ENCODE data around the gene PLD3. TPM values are rescaled to one million over a fixed set of nuclear protein-coding genes. Genes with fewer than 3 reads are reported as not detected.
A peak's percentile ranks its signal among the peaks of the same experiment; 100 is the strongest.
"Not testable (repeated sequence)": the region's sequence is repeated elsewhere in the genome, so short reads cannot be mapped to it uniquely, and the experiment has no call there.

The PLD3 gene
- total RNA-seq, 3 donors from 2014 or later = 28.6 to 38.6 (median 33.4) TPM

DNA sequence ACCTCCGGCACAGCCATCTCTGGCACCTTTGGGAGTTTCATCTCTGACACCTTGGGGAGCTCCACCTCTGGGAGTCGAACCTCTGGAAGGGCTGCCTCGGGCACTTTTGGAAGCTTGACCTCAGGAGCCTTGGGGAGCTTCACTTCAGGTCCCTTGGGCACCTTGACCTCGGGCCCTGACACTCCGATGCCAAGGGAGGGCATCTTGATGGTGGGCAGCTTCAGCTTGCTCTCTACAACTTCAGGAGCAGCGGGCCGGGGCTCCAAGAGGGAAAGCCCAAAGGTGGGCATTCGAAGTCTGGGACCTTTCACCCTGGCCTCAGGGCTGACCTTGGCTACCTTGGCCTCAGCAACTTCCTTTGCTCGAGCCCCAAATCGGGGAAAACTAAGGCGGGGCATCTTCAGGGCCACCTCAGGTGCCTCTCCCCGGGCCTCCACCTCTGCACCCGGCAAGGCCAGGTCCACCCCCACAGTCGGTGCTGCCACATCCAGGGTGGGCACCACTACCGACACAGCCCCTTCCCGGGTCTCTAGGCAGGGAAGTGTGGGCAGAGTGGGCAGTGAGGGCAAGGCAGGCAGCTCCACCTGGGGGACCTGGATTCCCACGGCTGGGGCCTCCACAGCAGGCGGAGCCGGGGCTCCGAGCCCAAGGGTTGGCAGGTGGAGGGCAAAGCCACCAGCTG is 48.5 kb downstream of the PLD3 start:
- Mint-ChIP-seq H3K4me3 (no peak overlapping the region), H3K36me3 (ENCODE audit: insufficient read depth) (no peaks in the 10 kb centered on the region), H3K27me3 (ENCODE audit: low read depth) (no peaks in the 10 kb centered on the region), H3K9me3 (no peaks in the 10 kb centered on the region), H3K4me1 (ENCODE audit: low read depth) (peaks cover 5% of the 10 kb centered on the region)
- DNase-seq (no peak), ATAC-seq (no peak)

GRCh38 chr19:40397568-40397906 is 49.0 kb downstream of the PLD3 start:
- Mint-ChIP-seq H3K9me3 (no peaks in the 10 kb centered on the region), H3K36me3 (ENCODE audit: insufficient read depth) (no peaks in the 10 kb centered on the region), H3K4me1 (ENCODE audit: low read depth) (peaks cover 5% of the 10 kb centered on the region), H3K27me3 (ENCODE audit: low read depth) (no peaks in the 10 kb centered on the region), H3K4me3 (no peak overlapping the region)
- ATAC-seq = no peak
- no peak for DNase-seq

DNA sequence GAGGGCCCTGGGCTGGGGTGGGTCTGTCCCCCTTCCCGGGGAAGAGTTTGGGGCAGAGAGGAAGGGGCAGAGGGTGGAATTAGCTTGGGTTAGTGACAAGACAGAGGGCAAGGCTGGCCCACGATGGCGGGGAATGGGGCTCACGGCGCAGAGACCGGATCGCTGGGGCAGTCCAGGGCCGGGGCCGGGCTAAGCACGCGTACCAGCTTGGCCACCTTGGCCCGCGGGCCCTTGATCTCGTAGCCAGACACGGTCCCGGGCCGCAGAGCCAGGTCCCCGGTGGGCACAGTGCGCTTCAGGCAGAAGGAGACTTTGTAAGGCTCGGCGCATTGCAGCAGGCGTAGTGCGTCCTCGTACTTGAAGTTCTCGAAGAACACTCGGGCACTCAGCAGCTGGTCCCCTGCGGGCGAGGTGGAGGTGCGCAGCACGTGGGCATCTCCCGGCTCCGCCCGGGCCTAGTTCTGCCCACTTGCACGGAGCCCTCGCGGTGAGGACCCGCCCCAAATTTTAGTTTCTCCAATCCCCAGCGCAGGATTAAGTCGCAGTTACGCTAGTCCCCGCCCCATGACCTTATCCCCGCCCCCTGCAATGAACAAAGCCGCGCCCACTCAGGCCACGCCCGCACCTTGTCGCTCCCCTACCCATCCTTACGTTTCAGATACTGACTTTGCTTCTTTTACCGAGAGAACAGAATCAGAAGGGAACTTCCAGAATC is 50.1 kb downstream of the PLD3 start:
- no peaks in the 10 kb centered on the region for H3K27me3 Mint-ChIP-seq (ENCODE audit: low read depth)
- no peaks in the 10 kb centered on the region for H3K9me3 Mint-ChIP-seq
- peak overlapping the region; percentile 37 for H3K4me3 Mint-ChIP-seq
- peaks cover 11% of the 10 kb centered on the region for H3K4me1 Mint-ChIP-seq (ENCODE audit: low read depth)
- ATAC-seq (peak; percentile 83 to 84), DNase-seq (peak; percentile 53)
- H3K36me3 Mint-ChIP-seq (ENCODE audit: insufficient read depth) = no peaks in the 10 kb centered on the region

DNA sequence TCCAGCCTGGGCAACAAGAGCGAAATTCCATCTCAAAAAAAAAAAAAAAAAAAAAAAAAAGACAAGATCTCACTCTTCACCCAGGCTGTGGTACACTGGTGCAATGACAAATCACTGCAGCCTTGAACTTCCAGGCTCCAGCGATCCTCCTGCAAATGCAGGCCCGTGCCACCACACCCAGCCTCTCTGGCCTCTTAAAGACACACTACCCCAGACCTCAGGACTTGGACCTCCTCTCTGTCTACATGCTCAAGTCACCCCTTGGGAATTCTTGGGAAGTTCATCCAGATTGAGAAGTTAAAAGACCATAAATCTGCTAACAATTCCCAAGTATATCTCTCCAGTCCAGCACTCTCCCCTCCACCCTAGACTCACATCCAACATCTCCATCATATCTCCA is 52.1 kb downstream of the PLD3 start:
- Mint-ChIP-seq H3K4me1 (ENCODE audit: low read depth) (peaks cover 13% of the 10 kb centered on the region), H3K36me3 (ENCODE audit: insufficient read depth) (no peaks in the 10 kb centered on the region), H3K9me3 (no peaks in the 10 kb centered on the region), H3K27me3 (ENCODE audit: low read depth) (no peaks in the 10 kb centered on the region), H3K4me3 (no peak overlapping the region)
- ATAC-seq = no peak
- DNase-seq = no peak

- Mint-ChIP-seq H3K36me3 (ENCODE audit: insufficient read depth) (no peaks in the 10 kb centered on the region), H3K27me3 (ENCODE audit: low read depth) (no peaks in the 10 kb centered on the region), H3K4me3 (peak overlapping the region; percentile 87), H3K4me1 (ENCODE audit: low read depth) (peaks cover 22% of the 10 kb centered on the region), H3K9me3 (no peaks in the 10 kb centered on the region)
- ATAC-seq = peak; percentile 53 to 61
- peak; percentile 64 for DNase-seq
Measured at GRCh38 chr19:40403262-40403984, 54.9 kb downstream of the PLD3 start.

- H3K27me3 Mint-ChIP-seq (ENCODE audit: low read depth) = no peaks in the 10 kb centered on the region
- H3K4me1 Mint-ChIP-seq (ENCODE audit: low read depth) = peaks cover 15% of the 10 kb centered on the region
- no peaks in the 10 kb centered on the region for H3K9me3 Mint-ChIP-seq
- H3K36me3 Mint-ChIP-seq (ENCODE audit: insufficient read depth) = no peaks in the 10 kb centered on the region
- no peak for DNase-seq
- ATAC-seq = no peak
- H3K4me3 Mint-ChIP-seq = no peak overlapping the region
Measured at GRCh38 chr19:40407714-40408597, 59.5 kb downstream of the PLD3 start.

- H3K27me3 Mint-ChIP-seq (ENCODE audit: low read depth); DNase-seq; ATAC-seq; H3K36me3 Mint-ChIP-seq (ENCODE audit: insufficient read depth); H3K9me3 Mint-ChIP-seq; H3K4me3 Mint-ChIP-seq: not testable (repeated sequence)
- peaks cover 11% of the 10 kb centered on the region for H3K4me1 Mint-ChIP-seq (ENCODE audit: low read depth)
Measured at GRCh38 chr19:40408598-40408925, 60.1 kb downstream of the PLD3 start.

GRCh38 chr19:40410030-40410389 is 61.5 kb downstream of the PLD3 start:
- no peak overlapping the region for H3K4me3 Mint-ChIP-seq
- H3K9me3 Mint-ChIP-seq = no peaks in the 10 kb centered on the region
- ATAC-seq (no peak), DNase-seq (no peak)
- H3K4me1 Mint-ChIP-seq (ENCODE audit: low read depth) = peaks cover 9% of the 10 kb centered on the region
- H3K27me3 Mint-ChIP-seq (ENCODE audit: low read depth) = no peaks in the 10 kb centered on the region
- H3K36me3 Mint-ChIP-seq (ENCODE audit: insufficient read depth) = no peaks in the 10 kb centered on the region

GRCh38 chr19:40411125-40411842 is 62.8 kb downstream of the PLD3 start:
- no peaks in the 10 kb centered on the region for H3K9me3 Mint-ChIP-seq
- no peaks in the 10 kb centered on the region for H3K27me3 Mint-ChIP-seq (ENCODE audit: low read depth)
- ATAC-seq (no peak), DNase-seq (no peak)
- no peak overlapping the region for H3K4me3 Mint-ChIP-seq
- peaks cover 9% of the 10 kb centered on the region for H3K4me1 Mint-ChIP-seq (ENCODE audit: low read depth)
- H3K36me3 Mint-ChIP-seq (ENCODE audit: insufficient read depth) = no peaks in the 10 kb centered on the region

DNA sequence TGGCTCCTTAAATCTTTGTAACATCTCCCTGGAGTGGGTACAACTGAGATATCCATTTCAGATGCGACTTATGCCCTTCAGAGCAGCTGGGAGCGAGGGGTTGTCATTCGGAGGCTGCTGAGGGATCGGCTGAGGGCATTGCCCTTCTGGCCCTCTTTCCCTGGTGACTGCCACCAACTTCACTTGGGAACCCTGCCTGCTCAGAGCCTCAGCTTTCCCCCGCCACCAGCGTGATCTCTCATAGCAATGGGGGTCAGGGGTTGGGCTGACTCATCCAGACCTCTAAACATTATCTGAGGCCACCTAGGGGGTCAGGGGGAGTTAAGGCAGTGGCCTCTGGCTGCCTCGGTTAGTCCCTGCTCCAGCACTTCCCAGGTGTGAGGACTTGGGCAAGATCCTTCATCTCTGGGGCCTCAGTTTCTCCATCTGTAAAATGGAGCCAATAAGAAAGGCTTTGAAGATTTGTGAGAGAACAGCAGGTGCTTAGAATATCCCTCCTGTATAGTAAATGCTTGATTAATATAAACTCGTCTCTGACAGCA is 63.5 kb downstream of the PLD3 start:
- peaks cover 12% of the 10 kb centered on the region for H3K4me1 Mint-ChIP-seq (ENCODE audit: low read depth)
- ATAC-seq (no peak), DNase-seq (no peak)
- H3K4me3 Mint-ChIP-seq = no peak overlapping the region
- H3K27me3 Mint-ChIP-seq (ENCODE audit: low read depth) = no peaks in the 10 kb centered on the region
- no peaks in the 10 kb centered on the region for H3K9me3 Mint-ChIP-seq
- H3K36me3 Mint-ChIP-seq (ENCODE audit: insufficient read depth) = no peaks in the 10 kb centered on the region

- DNase-seq (no peak), ATAC-seq (no peak)
- Mint-ChIP-seq H3K9me3 (no peaks in the 10 kb centered on the region), H3K4me3 (no peak overlapping the region), H3K4me1 (ENCODE audit: low read depth) (peaks cover 11% of the 10 kb centered on the region), H3K27me3 (ENCODE audit: low read depth) (no peaks in the 10 kb centered on the region), H3K36me3 (ENCODE audit: insufficient read depth) (no peaks in the 10 kb centered on the region)
Measured at GRCh38 chr19:40412866-40413265, 64.4 kb downstream of the PLD3 start.

DNA sequence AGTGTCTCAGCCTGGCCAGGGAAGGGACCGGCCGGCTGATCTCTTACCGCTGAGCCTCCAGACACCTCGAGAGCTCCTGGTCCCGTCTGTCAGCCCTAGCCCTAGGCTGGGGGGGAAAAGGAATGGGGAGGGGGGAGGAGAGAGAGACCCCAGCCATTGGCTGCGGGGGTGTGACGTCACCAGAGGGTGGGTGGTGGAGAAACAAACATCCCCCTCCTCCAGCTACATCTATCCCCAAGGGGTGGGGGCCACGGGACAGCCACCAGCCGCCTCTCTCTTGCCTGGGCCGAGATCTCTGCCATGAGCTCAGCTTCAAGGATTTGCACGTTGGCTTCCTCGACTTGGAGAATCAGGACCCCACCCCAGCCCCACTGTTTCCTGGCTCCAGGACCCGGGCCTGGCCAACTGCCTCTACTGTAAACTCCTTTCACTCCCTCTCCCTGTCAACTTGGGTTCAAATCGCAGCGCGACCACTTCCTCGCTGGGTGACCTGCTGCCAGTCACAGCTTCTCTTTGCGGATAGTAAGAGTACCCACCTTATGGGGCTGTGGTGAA is 64.9 kb downstream of the PLD3 start, which contains the start of gene PRX:
Gene PRX, minus strand, starts transcription at position 88 of the 555 bp plus-strand sequence. CDS start 5,446 bp downstream, outside the sequence.
- ATAC-seq = no peak
- no peaks in the 10 kb centered on the region for H3K27me3 Mint-ChIP-seq (ENCODE audit: low read depth)
- no peaks in the 10 kb centered on the region for H3K9me3 Mint-ChIP-seq
- H3K4me3 Mint-ChIP-seq = no peak within 1 kb of the TSS
- no peak for DNase-seq
- H3K4me1 Mint-ChIP-seq (ENCODE audit: low read depth) = peaks cover 8% of the 10 kb centered on the region
- no peaks in the 10 kb centered on the region for H3K36me3 Mint-ChIP-seq (ENCODE audit: insufficient read depth)

Data from activated T-cell treated with anti-CD3 and anti-CD28 coated beads, Interleukin-2, amount 50 U/mL, for 4 hours (primary cell).